HEK293 (cell line): ENCODE measurements around the gene SRRM2.

ENCODE experiments used
- FEZF1 ChIP-seq: fragments of 450-650 bp; formaldehyde crosslinking; IDR thresholded peaks from 2 replicates; pipeline ENCODE4 v1.5.1; 2016; ENCODE audit warnings: missing biosample characterization, missing genetic modification characterization
- GLIS1 ChIP-seq: fragments of 450-650 bp; formaldehyde crosslinking; IDR thresholded peaks from 2 replicates; pipeline ENCODE4 v1.5.1; 2016; ENCODE audit warnings: missing biosample characterization, missing genetic modification characterization
- HOXA7 ChIP-seq: sonication (generic); formaldehyde crosslinking; IDR thresholded peaks from 2 replicates; pipeline ENCODE4 v1.8.1; 2022; ENCODE audit warnings: missing genetic modification reagents, borderline replicate concordance
- MEIS1 ChIP-seq: sonication (generic); formaldehyde crosslinking; IDR thresholded peaks from 2 replicates; pipeline ENCODE4 v1.8.1; 2022; ENCODE audit warnings: missing genetic modification reagents, mild to moderate bottlenecking, borderline replicate concordance
- OSR2 ChIP-seq: fragments of 450-650 bp; formaldehyde crosslinking; IDR thresholded peaks from 2 replicates; pipeline ENCODE4 v1.5.1; 2016; ENCODE audit warnings: missing biosample characterization, missing genetic modification characterization
- PATZ1 ChIP-seq: fragments of 450-650 bp; formaldehyde crosslinking; IDR thresholded peaks from 2 replicates; pipeline ENCODE4 v1.5.1; 2016; ENCODE audit warnings: missing biosample characterization, missing genetic modification characterization
- PRDM1 ChIP-seq: fragments of 450-650 bp; formaldehyde crosslinking; IDR thresholded peaks from 2 replicates; pipeline ENCODE4; 2016; ENCODE audit warnings: missing biosample characterization, missing genetic modification characterization
- REPIN1 ChIP-seq: fragments of 450-650 bp; formaldehyde crosslinking; IDR thresholded peaks from 2 replicates; pipeline ENCODE4 v1.5.1; 2017; ENCODE audit warnings: missing biosample characterization, missing genetic modification characterization, low read depth
- SCRT1 ChIP-seq: fragments of 450-650 bp; formaldehyde crosslinking; IDR thresholded peaks from 2 replicates; pipeline ENCODE4 v1.5.1; 2016; ENCODE audit warnings: missing biosample characterization, missing genetic modification characterization, borderline replicate concordance
- SP2 ChIP-seq: fragments of 450-650 bp; formaldehyde crosslinking; IDR thresholded peaks from 2 replicates; pipeline ENCODE4 v1.5.1; 2016; ENCODE audit warnings: missing biosample characterization, missing genetic modification characterization
- SP3 ChIP-seq: fragments of 450-650 bp; formaldehyde crosslinking; IDR thresholded peaks from 2 replicates; pipeline ENCODE4 v1.5.1; 2016; ENCODE audit warnings: missing biosample characterization, missing genetic modification characterization
- TCF7L2 ChIP-seq: IDR thresholded peaks from 2 replicates; pipeline ENCODE4 v1.6.1; 2011; ENCODE audit warnings: low read depth, mild to moderate bottlenecking, inconsistent platforms, low read length, moderate library complexity, borderline replicate concordance
- ZFP37 ChIP-seq: fragments of 450-650 bp; formaldehyde crosslinking; IDR thresholded peaks from 2 replicates; pipeline ENCODE4 v1.5.1; 2016; ENCODE audit warnings: missing biosample characterization, missing genetic modification characterization
- ZFP69B ChIP-seq: fragments of 450-650 bp; formaldehyde crosslinking; IDR thresholded peaks from 2 replicates; pipeline ENCODE4 v1.5.1; 2016; ENCODE audit warnings: missing biosample characterization, missing genetic modification characterization
- ZNF138 ChIP-seq: fragments of 450-650 bp; formaldehyde crosslinking; IDR thresholded peaks from 2 replicates; pipeline ENCODE4 v1.5.1; 2016; ENCODE audit warnings: missing biosample characterization, missing genetic modification characterization, borderline replicate concordance
- ZNF211 ChIP-seq: fragments of 450-650 bp; formaldehyde crosslinking; IDR thresholded peaks from 2 replicates; pipeline ENCODE4 v1.5.1; 2016; ENCODE audit warnings: low read depth, missing biosample characterization, missing genetic modification characterization
- ZNF37A ChIP-seq: fragments of 450-650 bp; IDR thresholded peaks from 2 replicates; pipeline ENCODE4 v1.5.1; 2018; ENCODE audit warnings: missing biosample characterization, missing genetic modification characterization
- ZNF398 ChIP-seq: fragments of 450-650 bp; formaldehyde crosslinking; IDR thresholded peaks from 2 replicates; pipeline ENCODE4 v1.5.1; 2017; ENCODE audit warnings: missing biosample characterization, missing genetic modification characterization
- ZNF433 ChIP-seq: fragments of 450-650 bp; formaldehyde crosslinking; IDR thresholded peaks from 2 replicates; pipeline ENCODE4 v1.5.1; 2016; ENCODE audit warnings: missing biosample characterization, missing genetic modification characterization, low read depth
- ZNF473 ChIP-seq: fragments of 450-650 bp; formaldehyde crosslinking; IDR thresholded peaks from 2 replicates; pipeline ENCODE4 v1.5.1; 2017; ENCODE audit warnings: missing biosample characterization, missing genetic modification characterization
- ZNF514 ChIP-seq: fragments of 450-650 bp; formaldehyde crosslinking; IDR thresholded peaks from 2 replicates; pipeline ENCODE4 v1.5.1; 2016; ENCODE audit warnings: missing biosample characterization, missing genetic modification characterization
- ZNF558 ChIP-seq: fragments of 450-650 bp; formaldehyde crosslinking; IDR thresholded peaks from 2 replicates; pipeline ENCODE4 v1.5.1; 2016; ENCODE audit warnings: missing biosample characterization, missing genetic modification characterization
- ZNF585B ChIP-seq: fragments of 450-650 bp; formaldehyde crosslinking; IDR thresholded peaks from 2 replicates; pipeline ENCODE4 v1.5.1; 2016; ENCODE audit warnings: missing biosample characterization, missing genetic modification characterization
- ZNF639 ChIP-seq: fragments of 450-650 bp; formaldehyde crosslinking; IDR thresholded peaks from 2 replicates; pipeline ENCODE4 v1.5.1; 2016; ENCODE audit warnings: missing biosample characterization, missing genetic modification characterization
- ZNF670 ChIP-seq: fragments of 450-650 bp; formaldehyde crosslinking; IDR thresholded peaks from 2 replicates; pipeline ENCODE4 v1.5.1; 2016; ENCODE audit warnings: missing biosample characterization, missing genetic modification characterization, low read depth
- ZNF747 ChIP-seq: fragments of 450-650 bp; formaldehyde crosslinking; IDR thresholded peaks from 2 replicates; pipeline ENCODE4 v1.5.1; 2016; ENCODE audit warnings: missing biosample characterization, missing genetic modification characterization
- ZNF791 ChIP-seq: fragments of 450-650 bp; formaldehyde crosslinking; IDR thresholded peaks from 2 replicates; pipeline ENCODE4 v1.5.1; 2016; ENCODE audit warnings: missing biosample characterization, missing genetic modification characterization
- ZNF792 ChIP-seq: fragments of 450-650 bp; formaldehyde crosslinking; IDR thresholded peaks from 2 replicates; pipeline ENCODE4 v1.5.1; 2016; ENCODE audit warnings: missing biosample characterization, missing genetic modification characterization
- ZSCAN16 ChIP-seq: fragments of 450-650 bp; formaldehyde crosslinking; IDR thresholded peaks from 2 replicates; pipeline ENCODE4 v1.5.1; 2016; ENCODE audit warnings: missing biosample characterization, missing genetic modification characterization
- ZSCAN18 ChIP-seq: fragments of 450-650 bp; formaldehyde crosslinking; IDR thresholded peaks from 2 replicates; pipeline ENCODE4 v1.5.1; 2016; ENCODE audit warnings: missing biosample characterization, missing genetic modification characterization
- ZSCAN23 ChIP-seq: fragments of 450-650 bp; formaldehyde crosslinking; IDR thresholded peaks from 2 replicates; pipeline ENCODE4 v1.5.1; 2016; ENCODE audit warnings: missing biosample characterization, missing genetic modification characterization
- ZSCAN30 ChIP-seq: fragments of 450-650 bp; IDR thresholded peaks from 2 replicates; pipeline ENCODE4 v1.5.1; 2018; ENCODE audit warnings: missing biosample characterization, mild to moderate bottlenecking, missing genetic modification characterization, moderate library complexity
- ZSCAN4 ChIP-seq: fragments of 450-650 bp; formaldehyde crosslinking; IDR thresholded peaks from 2 replicates; pipeline ENCODE4 v1.5.1; 2017; ENCODE audit warnings: missing biosample characterization, missing genetic modification characterization

The SRRM2 gene

GRCh38 chr16:2752850-2753732 is 653 bp downstream of the SRRM2 start (continued):
- TF ChIP-seq HOXA7 (no peak), PRDM1 (no peak), OSR2 (tag by site-specific recombination) (no peak), SP2 (tag by site-specific recombination) (0 out of 2 replicates have a peak, but pooled peaks have one; percentile 14), ZSCAN4 (tag by site-specific recombination) (no peak), ZSCAN18 (tag by site-specific recombination) (no peak), ZNF473 (tag by site-specific recombination) (no peak), ZNF747 (tag by site-specific recombination) (no peak), ZNF433 (tag by site-specific recombination) (no peak), REPIN1 (no peak), FEZF1 (tag by site-specific recombination) (no peak), ZNF211 (tag by site-specific recombination) (no peak), GLIS1 (tag by site-specific recombination) (peak; percentile 43), ZNF514 (tag by site-specific recombination) (no peak), ZSCAN30 (tag by site-specific recombination) (peak; percentile 13; the same call in 1 of the 2 replicates), SCRT1 (no peak), ZNF398 (tag by site-specific recombination) (peak; percentile 87), TCF7L2 (no peak), ZSCAN23 (tag by site-specific recombination) (no peak), MEIS1 (CRISPR knock-in tag) (no peak), PATZ1 (peak; percentile 89), ZFP69B (no peak), ZNF791 (tag by site-specific recombination) (no peak), ZNF639 (tag by site-specific recombination) (0 out of 2 replicates have a peak, but pooled peaks have one; percentile 14), ZNF558 (tag by site-specific recombination) (no peak), ZNF138 (tag by site-specific recombination) (no peak), ZNF670 (tag by site-specific recombination) (no peak), ZNF585B (tag by site-specific recombination) (no peak), ZSCAN16 (tag by site-specific recombination) (no peak), ZFP37 (tag by site-specific recombination) (peak; percentile 48; the same call in 1 of the 2 replicates), ZNF792 (0 out of 2 replicates have a peak, but pooled peaks have one; percentile 36), SP3 (tag by site-specific recombination) (peak; percentile 59), ZNF37A (tag by site-specific recombination) (no peak)
